Stimulated activated naive B cell treated with anti-CD40 and anti-IgM and Interleukin-4, amounts not matched to agents 10 μg/mL and 1 μg/mL and 100 μg/mL, for 72 hours (primary cell): ENCODE data around the gene NAT10.
A peak's percentile ranks its signal among the peaks of the same experiment; 100 is the strongest.

ENCODE experiments used
- ATAC-seq, 2 donors: fragments of 150-1000 bp; cut with Tn5 transposase; replicated peaks; 2 replicates each; pipeline ENCODE4 v1.10.0; 2021; ENCODE audit warnings: moderate library complexity in 1 of 2
- DNase-seq: peaks from one replicate; pipeline ENCODE4 v3.0.0; 2021
- H3K27ac Mint-ChIP-seq: one replicate; pipeline ENCODE4 v1.8.0; 2022; ENCODE audit warnings: mild to moderate bottlenecking, mixed read lengths
- H3K27me3 Mint-ChIP-seq, 2 donors: one replicate each; pipeline ENCODE4 v1.8.0; 2022; ENCODE audit warnings: mixed read lengths in 2 of 2
- H3K36me3 Mint-ChIP-seq, 2 donors: one replicate each; pipeline ENCODE4 v1.8.0; 2022; ENCODE audit warnings: mixed read lengths in 2 of 2, mild to moderate bottlenecking in 1 of 2
- H3K4me1 Mint-ChIP-seq, 2 donors: one replicate each; pipeline ENCODE4 v1.8.0; 2022; ENCODE audit warnings: mixed read lengths in 2 of 2, mild to moderate bottlenecking in 1 of 2
- H3K4me3 Mint-ChIP-seq, 2 donors: one replicate each; pipeline ENCODE4 v1.8.0; 2022; ENCODE audit warnings: mild to moderate bottlenecking in 2 of 2, mixed read lengths in 2 of 2, moderate library complexity in 1 of 2
- H3K9me3 Mint-ChIP-seq, 2 donors: one replicate each; pipeline ENCODE4 v1.8.0; 2022; ENCODE audit warnings: mixed read lengths in 2 of 2, mild to moderate bottlenecking in 1 of 2

NAT10 gene

GRCh38 chr11:34161361-34161760 is 55.9 kb downstream of the NAT10 start:
- Mint-ChIP-seq H3K4me3 (no peak overlapping the region), H3K9me3 (no peaks in the 10 kb centered on the region), H3K4me1 (peaks cover 6 to 17% of the 10 kb centered on the region in 2 donors), H3K36me3 (peaks cover 59 to 87% of the 10 kb centered on the region in 2 donors), H3K27ac (no peak overlapping the region), H3K27me3 (no peaks in the 10 kb centered on the region)
- ATAC-seq (no peak), DNase-seq (no peak)

DNA sequence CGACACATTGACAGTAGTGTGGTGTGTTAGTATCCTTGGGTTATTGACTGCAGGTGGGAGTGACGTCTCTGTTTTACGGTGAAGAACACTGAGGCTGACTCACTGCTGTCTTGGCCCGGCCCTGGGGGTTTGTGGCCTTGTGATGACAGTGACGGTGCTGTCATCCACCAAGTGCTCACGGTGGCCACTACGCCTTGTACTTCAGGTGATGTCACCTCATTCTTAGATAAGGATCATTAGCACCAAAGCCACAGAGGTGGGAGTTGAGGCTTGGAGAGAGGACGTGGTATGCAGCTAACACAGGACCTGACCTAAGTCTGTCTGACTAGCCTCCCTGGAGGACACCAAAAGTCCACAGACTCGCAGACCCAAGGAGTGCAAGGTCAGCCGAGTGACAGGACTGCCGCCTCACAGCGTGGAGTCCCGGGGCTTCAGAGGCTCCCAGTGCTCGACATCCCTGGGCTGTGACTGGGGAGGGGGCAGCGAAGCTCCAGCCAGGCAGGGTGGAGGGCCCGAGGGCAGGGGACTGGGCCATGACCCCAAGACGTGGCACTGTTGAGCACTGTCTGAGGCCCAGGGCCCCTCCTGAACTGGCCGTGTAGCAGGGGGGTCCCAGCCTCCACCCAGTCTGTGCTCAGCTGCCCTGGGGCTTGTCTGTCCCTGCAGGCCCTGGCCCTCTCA is 56.5 kb downstream of the NAT10 start:
- Mint-ChIP-seq H3K9me3 (no peaks in the 10 kb centered on the region), H3K27me3 (peaks cover 0 to 5% of the 10 kb centered on the region in 2 donors), H3K4me3 (no peak overlapping the region), H3K36me3 (peaks cover 63 to 89% of the 10 kb centered on the region in 2 donors), H3K4me1 (peaks cover 6 to 17% of the 10 kb centered on the region in 2 donors), H3K27ac (no peak overlapping the region)
- DNase-seq, result peak; percentile 23
- ATAC-seq, result peak; percentile 52 to 75

DNA sequence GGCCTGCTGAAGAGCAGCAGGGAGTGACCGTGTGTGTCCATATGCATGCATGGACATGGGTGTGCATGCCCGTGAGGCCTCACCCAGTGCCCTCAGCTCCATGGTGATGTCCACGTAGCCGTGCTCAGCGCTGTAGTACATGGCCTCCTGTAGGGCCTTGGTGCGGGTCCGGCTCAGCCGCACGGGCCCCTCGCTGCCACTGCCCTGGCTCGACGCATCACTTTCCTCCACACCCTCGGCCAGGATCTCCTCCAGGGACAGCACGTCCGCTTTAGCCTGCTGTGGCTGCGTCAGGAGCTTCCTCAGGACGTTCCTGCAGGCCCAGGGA is 57.0 kb downstream of the NAT10 start:
- Mint-ChIP-seq H3K4me3 (no peak overlapping the region), H3K4me1 (peaks cover 6 to 17% of the 10 kb centered on the region in 2 donors), H3K9me3 (no peaks in the 10 kb centered on the region), H3K36me3 (peaks cover 64 to 91% of the 10 kb centered on the region in 2 donors), H3K27me3 (peaks cover 0 to 10% of the 10 kb centered on the region in 2 donors), H3K27ac (peak overlapping the region; percentile 51)
- ATAC-seq, result no peak
- no peak for DNase-seq

- Mint-ChIP-seq H3K36me3 (peaks cover 65 to 91% of the 10 kb centered on the region in 2 donors), H3K27me3 (peaks cover 0 to 10% of the 10 kb centered on the region in 2 donors), H3K27ac (no peak overlapping the region), H3K9me3 (no peaks in the 10 kb centered on the region), H3K4me3 (no peak overlapping the region), H3K4me1 (peaks cover 6 to 17% of the 10 kb centered on the region in 2 donors)
- ATAC-seq (no peak), DNase-seq (no peak)
These were observed 57.4 kb downstream of the NAT10 start for GRCh38 chr11:34162856-34163255.

GRCh38 chr11:34165121-34165520 is 59.7 kb downstream of the NAT10 start:
- Mint-ChIP-seq H3K4me1 (peaks cover under 1 to 10% of the 10 kb centered on the region in 2 donors), H3K36me3 (peaks cover 70 to 95% of the 10 kb centered on the region in 2 donors), H3K9me3 (no peaks in the 10 kb centered on the region), H3K4me3 (no peak overlapping the region), H3K27ac (no peak overlapping the region), H3K27me3 (peaks cover 0 to 10% of the 10 kb centered on the region in 2 donors)
- DNase-seq (no peak), ATAC-seq (no peak)

GRCh38 chr11:34165786-34166555 is 60.5 kb downstream of the NAT10 start:
- no peak overlapping the region for H3K27ac Mint-ChIP-seq
- peaks cover 74 to 95% of the 10 kb centered on the region in 2 donors for H3K36me3 Mint-ChIP-seq
- H3K4me1 Mint-ChIP-seq, result peaks cover 2 to 10% of the 10 kb centered on the region in 2 donors
- DNase-seq (no peak), ATAC-seq (no peak)
- no peaks in the 10 kb centered on the region for H3K9me3 Mint-ChIP-seq
- peaks cover 0 to 11% of the 10 kb centered on the region in 2 donors for H3K27me3 Mint-ChIP-seq
- no peak overlapping the region for H3K4me3 Mint-ChIP-seq

GRCh38 chr11:34166806-34167740 is 61.6 kb downstream of the NAT10 start:
- H3K9me3 Mint-ChIP-seq, result no peaks in the 10 kb centered on the region
- H3K36me3 Mint-ChIP-seq, result peaks cover 75 to 92% of the 10 kb centered on the region in 2 donors
- no peak overlapping the region for H3K4me3 Mint-ChIP-seq
- H3K27me3 Mint-ChIP-seq, result peaks cover 0 to 15% of the 10 kb centered on the region in 2 donors
- H3K4me1 Mint-ChIP-seq, result peaks cover 2 to 5% of the 10 kb centered on the region in 2 donors
- DNase-seq (no peak), ATAC-seq (no peak)
- no peak overlapping the region for H3K27ac Mint-ChIP-seq

DNA sequence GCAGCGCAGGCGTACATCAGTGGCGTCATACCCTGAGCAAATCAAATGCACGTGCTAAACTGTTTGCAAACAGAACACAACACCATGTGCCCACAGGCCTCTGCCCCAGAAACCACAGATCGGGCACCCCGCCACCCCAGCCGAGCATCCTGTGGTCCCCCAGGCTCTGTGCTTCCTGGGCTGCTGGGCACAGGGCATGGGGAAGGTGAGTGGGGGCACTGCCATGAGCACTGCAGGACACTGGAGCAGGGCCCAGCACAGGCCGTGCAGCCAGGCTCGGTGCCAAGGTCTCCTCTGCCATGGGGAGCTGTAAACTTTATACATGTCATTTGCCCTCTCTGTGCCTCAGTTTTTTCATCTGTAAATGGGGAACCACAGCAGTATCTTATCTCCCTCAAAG is 62.5 kb downstream of the NAT10 start:
- DNase-seq, result no peak
- no peak overlapping the region for H3K27ac Mint-ChIP-seq

GRCh38 chr11:34168642-34169420 is 63.4 kb downstream of the NAT10 start:
- no peak overlapping the region for H3K27ac Mint-ChIP-seq
- no peak overlapping the region for H3K4me3 Mint-ChIP-seq
- ATAC-seq (no peak), DNase-seq (no peak)
- H3K36me3 Mint-ChIP-seq, result peaks cover 70 to 85% of the 10 kb centered on the region in 2 donors
- H3K9me3 Mint-ChIP-seq, result no peaks in the 10 kb centered on the region
- peaks cover 8 to 24% of the 10 kb centered on the region in 2 donors for H3K27me3 Mint-ChIP-seq
- peaks cover 2 to 4% of the 10 kb centered on the region in 2 donors for H3K4me1 Mint-ChIP-seq

More for the DNA sequence above, 62.5 kb downstream of the NAT10 start:
- no peak for ATAC-seq
- no peaks in the 10 kb centered on the region for H3K9me3 Mint-ChIP-seq
- H3K27me3 Mint-ChIP-seq, result peaks cover 5 to 20% of the 10 kb centered on the region in 2 donors
- H3K4me1 Mint-ChIP-seq, result peaks cover 0 to 2% of the 10 kb centered on the region in 2 donors
- no peak overlapping the region for H3K4me3 Mint-ChIP-seq
- H3K36me3 Mint-ChIP-seq, result peaks cover 75 to 91% of the 10 kb centered on the region in 2 donors

DNA sequence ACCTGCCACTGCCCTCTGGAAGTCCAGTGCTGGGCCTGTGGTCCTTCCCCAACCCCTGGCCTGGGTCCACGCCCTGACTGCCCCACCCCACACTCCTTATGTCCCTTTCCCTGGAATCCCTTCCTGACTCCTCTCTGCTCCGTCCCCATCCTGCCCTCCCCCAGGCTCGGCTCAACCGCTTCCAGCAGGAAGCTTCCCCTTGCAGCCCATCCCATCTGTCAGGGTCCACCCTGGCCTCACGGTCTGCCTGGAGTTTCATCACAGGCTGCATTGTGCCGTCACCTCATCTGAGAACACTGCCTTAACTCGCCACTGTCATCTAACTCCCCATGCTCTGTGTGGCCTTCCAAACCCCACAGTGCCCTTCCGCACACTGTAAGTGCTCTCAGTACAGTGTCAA is 64.3 kb downstream of the NAT10 start:
- Mint-ChIP-seq H3K9me3 (no peaks in the 10 kb centered on the region), H3K36me3 (peaks cover 64 to 76% of the 10 kb centered on the region in 2 donors), H3K27me3 (peaks cover 8 to 24% of the 10 kb centered on the region in 2 donors), H3K27ac (no peak overlapping the region), H3K4me3 (no peak overlapping the region), H3K4me1 (peaks cover 7 to 13% of the 10 kb centered on the region in 2 donors)
- DNase-seq, result no peak
- ATAC-seq, result no peak

GRCh38 chr11:34173050-34173449 is 67.6 kb downstream of the NAT10 start:
- Mint-ChIP-seq H3K9me3 (no peaks in the 10 kb centered on the region), H3K4me3 (peak overlapping the region in 1 of 2 donors; percentile 56), H3K27ac (peak overlapping the region; percentile 59), H3K27me3 (peaks cover 8 to 14% of the 10 kb centered on the region in 2 donors), H3K36me3 (peaks cover 41 to 57% of the 10 kb centered on the region in 2 donors), H3K4me1 (peaks cover 23 to 35% of the 10 kb centered on the region in 2 donors)
- DNase-seq (no peak), ATAC-seq (no peak)

GRCh38 chr11:34174412-34175041 is 69.1 kb downstream of the NAT10 start:
- H3K4me3 Mint-ChIP-seq, result peak overlapping the region; percentile 72 to 82
- peaks cover 32 to 46% of the 10 kb centered on the region in 2 donors for H3K36me3 Mint-ChIP-seq
- H3K27me3 Mint-ChIP-seq, result peaks cover 8 to 14% of the 10 kb centered on the region in 2 donors
- peaks cover 28 to 46% of the 10 kb centered on the region in 2 donors for H3K4me1 Mint-ChIP-seq
- no peaks in the 10 kb centered on the region for H3K9me3 Mint-ChIP-seq
- peak; percentile 99 for ATAC-seq
- peak overlapping the region; percentile 92 for H3K27ac Mint-ChIP-seq
- DNase-seq, result peak; percentile 70
